Activated CD4-positive, CD25-positive, alpha-beta regulatory T cell (primary cell): Measurements from ENCODE around the gene EP400.

Source experiments
- DNase-seq, 4 experiments: peaks; one replicate each; lab custom pipeline; 2025; lab: John Stamatoyannopoulos, UW

Gene EP400, protein sequence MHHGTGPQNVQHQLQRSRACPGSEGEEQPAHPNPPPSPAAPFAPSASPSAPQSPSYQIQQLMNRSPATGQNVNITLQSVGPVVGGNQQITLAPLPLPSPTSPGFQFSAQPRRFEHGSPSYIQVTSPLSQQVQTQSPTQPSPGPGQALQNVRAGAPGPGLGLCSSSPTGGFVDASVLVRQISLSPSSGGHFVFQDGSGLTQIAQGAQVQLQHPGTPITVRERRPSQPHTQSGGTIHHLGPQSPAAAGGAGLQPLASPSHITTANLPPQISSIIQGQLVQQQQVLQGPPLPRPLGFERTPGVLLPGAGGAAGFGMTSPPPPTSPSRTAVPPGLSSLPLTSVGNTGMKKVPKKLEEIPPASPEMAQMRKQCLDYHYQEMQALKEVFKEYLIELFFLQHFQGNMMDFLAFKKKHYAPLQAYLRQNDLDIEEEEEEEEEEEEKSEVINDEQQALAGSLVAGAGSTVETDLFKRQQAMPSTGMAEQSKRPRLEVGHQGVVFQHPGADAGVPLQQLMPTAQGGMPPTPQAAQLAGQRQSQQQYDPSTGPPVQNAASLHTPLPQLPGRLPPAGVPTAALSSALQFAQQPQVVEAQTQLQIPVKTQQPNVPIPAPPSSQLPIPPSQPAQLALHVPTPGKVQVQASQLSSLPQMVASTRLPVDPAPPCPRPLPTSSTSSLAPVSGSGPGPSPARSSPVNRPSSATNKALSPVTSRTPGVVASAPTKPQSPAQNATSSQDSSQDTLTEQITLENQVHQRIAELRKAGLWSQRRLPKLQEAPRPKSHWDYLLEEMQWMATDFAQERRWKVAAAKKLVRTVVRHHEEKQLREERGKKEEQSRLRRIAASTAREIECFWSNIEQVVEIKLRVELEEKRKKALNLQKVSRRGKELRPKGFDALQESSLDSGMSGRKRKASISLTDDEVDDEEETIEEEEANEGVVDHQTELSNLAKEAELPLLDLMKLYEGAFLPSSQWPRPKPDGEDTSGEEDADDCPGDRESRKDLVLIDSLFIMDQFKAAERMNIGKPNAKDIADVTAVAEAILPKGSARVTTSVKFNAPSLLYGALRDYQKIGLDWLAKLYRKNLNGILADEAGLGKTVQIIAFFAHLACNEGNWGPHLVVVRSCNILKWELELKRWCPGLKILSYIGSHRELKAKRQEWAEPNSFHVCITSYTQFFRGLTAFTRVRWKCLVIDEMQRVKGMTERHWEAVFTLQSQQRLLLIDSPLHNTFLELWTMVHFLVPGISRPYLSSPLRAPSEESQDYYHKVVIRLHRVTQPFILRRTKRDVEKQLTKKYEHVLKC (N-terminal part only)

GRCh38 chr12:131949431-131950181 lies at the start of gene EP400:
TSS of gene EP400 (plus strand) at chr12:131949942. CDS start at chr12:131960620, 10,678 bp downstream.
- DNase-seq = peak; percentile 85 to 94 (median 88)

GRCh38 chr12:131900397-131900796 lies 49.3 kb upstream of the EP400 start:
- no peak for DNase-seq

GRCh38 chr12:131901431-131902331 lies 48.1 kb upstream of the EP400 start:
- no peak for DNase-seq

DNA sequence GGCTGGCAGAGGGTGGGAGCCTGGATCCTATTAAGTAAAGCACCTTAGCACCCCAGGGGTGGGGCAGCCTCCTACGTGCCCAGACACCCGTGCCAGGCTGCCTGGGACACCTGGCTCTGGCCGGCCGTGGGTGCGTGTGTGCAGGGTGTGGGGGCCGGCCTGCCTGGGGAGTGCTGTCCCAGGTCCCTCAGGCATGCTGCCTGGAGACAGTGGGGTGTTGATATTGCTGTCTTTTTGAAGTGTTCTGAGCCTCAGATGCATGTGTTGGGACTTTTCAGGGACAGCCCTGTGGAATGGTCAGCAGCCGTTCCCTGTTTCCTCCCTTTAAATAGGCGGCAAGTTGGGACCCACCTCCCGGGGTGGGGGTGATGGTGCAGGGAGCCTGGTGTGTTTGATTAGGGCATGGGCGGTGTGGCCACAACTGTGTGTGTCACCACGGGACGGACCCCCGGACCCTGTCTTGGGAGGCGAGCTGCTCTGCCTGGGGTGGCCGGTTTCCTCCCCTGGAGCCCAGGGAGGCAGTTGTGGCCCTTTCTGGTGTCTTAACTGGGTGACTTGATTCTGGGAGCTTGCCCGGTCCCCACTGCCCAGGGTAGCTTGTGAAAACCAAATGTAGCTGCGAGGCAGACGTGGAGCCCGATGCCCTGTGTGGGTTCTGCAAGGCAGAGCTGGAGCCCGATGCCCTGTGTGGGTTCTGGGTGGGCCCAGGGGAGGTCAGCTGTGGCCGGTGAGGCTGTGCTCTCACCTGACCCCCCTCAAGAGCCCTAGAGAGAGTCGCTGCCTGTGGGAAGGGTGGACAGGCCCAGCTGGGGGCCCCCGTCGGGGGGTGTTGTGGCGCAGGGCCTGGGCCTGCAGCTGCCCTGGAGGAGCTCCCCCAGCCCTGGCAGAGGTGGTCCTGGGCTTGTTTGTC lies 47.2 kb upstream of the EP400 start:
- DNase-seq = no peak

DNA sequence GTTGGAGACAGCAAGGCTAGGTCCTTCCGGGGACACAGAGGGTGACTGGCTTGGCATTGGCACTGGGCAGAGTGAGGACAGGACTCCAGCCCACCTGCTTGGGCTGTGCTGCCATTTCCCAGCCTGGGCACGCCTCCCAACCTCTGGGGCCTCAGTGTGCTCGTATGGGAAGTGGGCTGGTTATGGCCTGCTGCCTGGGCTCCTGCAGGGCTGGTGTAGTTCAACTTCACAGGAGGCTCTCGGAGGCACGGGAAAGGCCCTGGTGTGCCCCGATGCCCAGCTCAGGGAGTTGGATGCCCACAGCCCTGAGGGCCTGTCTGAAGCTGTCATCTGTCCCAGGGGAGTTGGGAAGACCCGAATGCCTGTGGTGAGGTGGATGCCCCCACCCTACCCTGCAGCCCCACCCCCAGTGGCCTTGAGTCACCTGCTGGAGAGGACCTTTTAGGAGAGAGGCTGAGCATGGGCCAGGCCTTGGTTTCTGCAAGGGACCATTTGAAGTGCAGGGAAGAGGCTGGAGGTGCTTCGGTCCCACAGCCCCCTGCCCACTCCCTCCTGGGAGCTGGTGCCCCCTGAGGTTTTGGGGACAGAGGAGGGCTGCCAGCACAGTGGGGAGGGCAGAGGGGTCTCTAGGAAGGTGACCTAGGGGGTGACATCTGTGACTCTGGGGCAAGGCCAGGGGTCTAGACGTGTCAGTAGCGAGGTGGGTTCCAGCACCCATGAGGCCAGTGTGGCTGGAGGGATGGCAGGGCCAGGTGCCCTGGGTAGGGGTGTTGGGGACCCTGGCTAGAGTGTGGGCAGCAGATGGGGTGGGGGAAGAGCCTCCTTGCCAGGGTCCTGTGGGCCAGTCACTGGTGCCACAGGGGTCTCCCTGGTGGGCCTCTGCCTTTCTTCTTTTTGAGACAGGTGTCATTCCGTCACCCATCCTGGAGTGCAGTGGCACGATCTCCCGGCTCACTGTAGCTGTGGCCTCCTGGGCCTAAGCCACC lies 46.2 kb upstream of the EP400 start:
- no peak for DNase-seq

GRCh38 chr12:131904346-131904745 lies 45.4 kb upstream of the EP400 start:
- DNase-seq = no peak

DNA sequence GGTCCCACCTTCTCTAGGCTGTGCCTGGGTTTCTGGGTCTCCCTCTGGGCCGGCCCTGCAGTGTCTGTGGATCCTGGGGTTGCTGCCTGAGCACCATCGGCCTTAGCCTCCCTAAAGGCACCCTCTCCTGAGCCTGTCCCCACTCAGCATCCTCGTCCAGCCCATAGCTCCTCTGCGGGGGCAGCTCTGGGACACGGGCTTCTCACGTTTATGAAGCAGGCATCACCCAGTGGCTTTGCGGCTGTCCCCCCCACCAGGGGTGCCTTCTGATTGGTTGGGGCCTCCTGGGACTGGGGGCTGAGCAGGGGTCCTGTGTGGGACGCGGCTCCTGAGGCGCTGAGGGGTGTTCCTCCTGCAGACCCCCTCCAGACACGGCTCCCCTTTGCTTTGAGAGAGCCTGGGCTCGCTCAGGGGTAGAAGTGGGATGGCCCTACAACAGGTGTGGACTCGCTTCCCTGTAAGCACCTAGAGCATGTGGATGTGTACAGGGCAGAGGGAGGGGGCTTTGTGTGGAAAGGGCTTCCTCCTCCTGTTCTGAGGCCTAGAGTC lies 44.6 kb upstream of the EP400 start:
- DNase-seq = no peak

- no peak for DNase-seq
These were observed 44.1 kb upstream of the EP400 start for GRCh38 chr12:131905630-131906091.

GRCh38 chr12:131907379-131908091 lies 42.2 kb upstream of the EP400 start:
- no peak for DNase-seq

DNA sequence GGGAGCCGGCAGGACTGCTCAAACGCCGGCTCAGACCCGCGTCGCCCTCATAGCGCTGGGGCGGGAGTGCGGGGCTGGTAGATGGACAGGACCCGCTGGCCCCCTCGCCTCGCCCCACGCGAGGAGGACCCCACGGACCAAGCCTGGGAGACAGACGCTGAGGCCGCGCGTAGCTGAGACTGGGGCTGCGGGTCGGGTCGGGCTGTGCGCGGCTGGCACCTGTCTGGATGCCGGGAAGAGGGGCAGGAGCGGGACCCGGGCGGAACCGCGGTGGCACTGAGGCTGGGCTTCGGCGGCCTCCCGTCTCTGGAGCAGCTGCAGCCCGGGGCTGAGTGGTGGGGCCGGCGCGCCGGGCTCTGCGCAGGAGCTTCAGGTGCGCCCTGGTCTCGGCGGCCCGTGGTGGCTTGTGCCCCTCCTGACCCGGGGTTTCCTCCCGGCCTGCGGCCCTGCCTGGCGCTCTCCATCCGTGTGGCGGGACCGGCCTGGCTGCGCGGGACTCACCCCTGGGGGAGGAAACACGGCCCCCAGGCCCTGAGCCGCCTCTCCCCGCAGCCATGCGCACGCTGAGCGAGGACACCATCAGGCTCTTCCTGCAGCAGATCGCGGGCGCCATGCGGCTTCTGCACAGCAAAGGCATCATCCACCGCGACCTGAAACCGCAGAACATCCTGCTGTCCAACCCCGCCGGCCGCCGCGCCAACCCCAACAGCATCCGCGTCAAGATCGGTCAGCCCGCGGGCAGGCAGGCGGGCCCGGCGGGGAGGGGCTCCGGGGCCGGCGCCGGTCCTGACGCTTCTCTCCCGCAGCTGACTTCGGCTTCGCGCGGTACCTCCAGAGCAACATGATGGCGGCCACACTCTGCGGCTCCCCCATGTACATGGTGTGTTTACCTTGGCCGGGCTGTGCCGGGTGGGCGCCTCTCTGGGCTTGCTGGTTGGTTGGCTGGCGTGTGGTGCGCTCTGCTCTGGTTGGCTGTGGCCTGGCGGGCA lies 41.4 kb upstream of the EP400 start:
- no peak for DNase-seq

DNA sequence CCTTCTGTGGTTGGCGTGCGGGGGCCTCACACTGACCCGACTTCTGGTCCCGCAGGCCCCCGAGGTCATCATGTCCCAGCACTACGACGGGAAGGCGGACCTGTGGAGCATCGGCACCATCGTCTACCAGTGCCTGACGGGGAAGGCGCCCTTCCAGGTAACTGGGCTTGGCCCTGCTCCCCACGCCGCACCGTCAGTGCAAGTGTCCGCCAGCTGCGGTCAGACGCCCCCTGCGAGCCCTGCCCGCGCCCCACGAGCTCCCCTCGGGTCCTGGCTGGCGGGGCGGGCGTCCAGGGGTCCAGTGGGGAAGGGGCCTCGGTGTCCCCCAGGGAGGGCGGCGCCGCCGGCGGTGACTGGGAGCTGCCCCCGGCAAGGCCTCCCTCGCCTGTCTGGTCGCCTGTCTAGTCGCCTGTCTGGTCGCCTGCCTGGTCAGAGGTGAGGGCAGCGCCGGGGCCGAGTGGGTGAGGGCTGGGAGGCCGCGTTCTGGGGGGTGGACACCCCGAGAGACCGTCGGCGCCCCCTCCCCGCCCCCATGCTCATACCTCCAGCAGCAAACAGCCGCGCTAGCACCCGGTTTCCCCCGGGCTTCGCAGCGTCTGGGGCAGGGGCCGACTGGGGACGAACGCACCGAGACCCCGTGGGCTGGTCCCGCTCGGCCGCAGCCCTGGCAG lies 40.5 kb upstream of the EP400 start:
- no peak for DNase-seq

GRCh38 chr12:131909752-131910219 lies 40.0 kb upstream of the EP400 start:
- DNase-seq = no peak

GRCh38 chr12:131910302-131911027 lies 39.3 kb upstream of the EP400 start:
- DNase-seq = no peak

GRCh38 chr12:131911028-131911650 lies 38.6 kb upstream of the EP400 start:
- no peak for DNase-seq
